ENCODE measurements around the gene TACC3.

DNA sequence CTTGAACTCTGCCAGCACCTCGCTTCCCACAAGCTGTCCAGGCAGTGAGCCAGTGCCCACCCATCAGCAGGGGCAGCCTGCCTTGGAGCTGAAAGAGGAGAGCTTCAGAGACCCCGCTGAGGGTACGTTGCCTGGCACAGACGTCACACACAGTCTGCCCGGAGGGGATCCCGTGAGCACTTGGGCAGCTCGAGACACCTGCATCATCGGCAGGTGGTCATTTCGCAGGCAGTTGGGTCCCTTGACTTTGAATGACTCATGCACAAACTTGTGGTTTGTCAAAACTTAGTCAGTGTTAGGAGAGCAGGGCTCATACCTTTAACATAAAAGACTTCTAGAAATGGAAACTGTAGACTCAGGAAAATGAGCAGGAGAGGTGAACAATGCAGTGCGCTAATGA is 9.9 kb downstream of the TACC3 start:
- TF ChIP-seq, protein P1, sequence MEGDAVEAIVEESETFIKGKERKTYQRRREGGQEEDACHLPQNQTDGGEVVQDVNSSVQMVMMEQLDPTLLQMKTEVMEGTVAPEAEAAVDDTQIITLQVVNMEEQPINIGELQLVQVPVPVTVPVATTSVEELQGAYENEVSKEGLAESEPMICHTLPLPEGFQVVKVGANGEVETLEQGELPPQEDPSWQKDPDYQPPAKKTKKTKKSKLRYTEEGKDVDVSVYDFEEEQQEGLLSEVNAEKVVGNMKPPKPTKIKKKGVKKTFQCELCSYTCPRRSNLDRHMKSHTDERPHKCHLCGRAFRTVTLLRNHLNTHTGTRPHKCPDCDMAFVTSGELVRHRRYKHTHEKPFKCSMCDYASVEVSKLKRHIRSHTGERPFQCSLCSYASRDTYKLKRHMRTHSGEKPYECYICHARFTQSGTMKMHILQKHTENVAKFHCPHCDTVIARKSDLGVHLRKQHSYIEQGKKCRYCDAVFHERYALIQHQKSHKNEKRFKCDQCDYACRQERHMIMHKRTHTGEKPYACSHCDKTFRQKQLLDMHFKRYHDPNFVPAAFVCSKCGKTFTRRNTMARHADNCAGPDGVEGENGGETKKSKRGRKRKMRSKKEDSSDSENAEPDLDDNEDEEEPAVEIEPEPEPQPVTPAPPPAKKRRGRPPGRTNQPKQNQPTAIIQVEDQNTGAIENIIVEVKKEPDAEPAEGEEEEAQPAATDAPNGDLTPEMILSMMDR (conservative IDR thresholded peaks at IDR 0.05; ENCODE audit: low read depth, low read length), result no peak
- no peak for TF ChIP-seq EZH2 (IDR thresholded peaks at IDR 0.05; ENCODE audit: low read length, unreplicated experiment)
- no peak for TF ChIP-seq EZH2phosphoT487 (IDR thresholded peaks at IDR 0.05; ENCODE audit: borderline replicate concordance, low read length)

Data from PC-3 (cell line).